Activated T-helper 2 cell treated with anti-CD3 and anti-CD28 coated beads, Interferon-gamma antibody, Interleukin-2, Interleukin-4, amounts not matched to agents 10 μg/mL and 5 μg/mL and 100 μg/mL, durations not matched to agents 14 hours and 24 hours and 36 hours (primary cell): Measurements from ENCODE around the gene CNTN4. TPM values are rescaled to one million over a fixed set of nuclear protein-coding genes. Genes with fewer than 3 reads are reported as not detected.
"Not testable (repeated sequence)": the region's sequence is repeated elsewhere in the genome, so short reads cannot be mapped to it uniquely, and the experiment has no call there.

Source experiments
- DNase-seq: peaks from one replicate; pipeline ENCODE4 v3.0.0; 2021; ENCODE audit warnings: low spot score
- H3K27ac Mint-ChIP-seq: one replicate; pipeline ENCODE4 v1.8.0; 2021; ENCODE audit warnings: mixed read lengths
- H3K27me3 Mint-ChIP-seq: one replicate; pipeline ENCODE4 v1.8.0; 2021; ENCODE audit warnings: low read depth, mixed read lengths
- H3K36me3 Mint-ChIP-seq: one replicate; pipeline ENCODE4 v1.8.0; 2021; ENCODE audit warnings: low read depth, mixed read lengths
- H3K4me1 Mint-ChIP-seq: one replicate; pipeline ENCODE4 v1.8.0; 2021; ENCODE audit warnings: low read depth, mixed read lengths
- H3K4me3 Mint-ChIP-seq: one replicate; pipeline ENCODE4 v1.8.0; 2021; ENCODE audit warnings: low read depth, mild to moderate bottlenecking, moderate library complexity, mixed read lengths
- H3K9me3 Mint-ChIP-seq: one replicate; pipeline ENCODE4 v1.8.0; 2021; ENCODE audit warnings: mixed read lengths
- intact Hi-C: fragments of 100-400 bp; cut with micrococcal nuclease; formaldehyde crosslinking; loops from one replicate; pipeline ENCODE4 v1.15.1; 2023
- total RNA-seq: library from RNA; stranded (reverse); gene quantifications from 2 replicates; pipeline ENCODE4 v1.2.3, GENCODE V29; 2022

Gene CNTN4
- not detected in 2 replicates for total RNA-seq

- no peaks in the 10 kb centered on the region for H3K9me3 Mint-ChIP-seq
- no peak within 1 kb of the TSS for H3K27ac Mint-ChIP-seq
- no peak for DNase-seq
- no peak within 1 kb of the TSS for H3K4me3 Mint-ChIP-seq
- H3K4me1 Mint-ChIP-seq, result no peaks in the 10 kb centered on the region
- intact Hi-C loops, result no loop called here
- peaks cover 42% of the 10 kb centered on the region for H3K27me3 Mint-ChIP-seq
- H3K36me3 Mint-ChIP-seq, result no peaks in the 10 kb centered on the region
These were observed at the start of gene CNTN4 for GRCh38 chr3:2098398-2099027. TSS of gene CNTN4 (plus strand) at chr3:2098866.

DNA sequence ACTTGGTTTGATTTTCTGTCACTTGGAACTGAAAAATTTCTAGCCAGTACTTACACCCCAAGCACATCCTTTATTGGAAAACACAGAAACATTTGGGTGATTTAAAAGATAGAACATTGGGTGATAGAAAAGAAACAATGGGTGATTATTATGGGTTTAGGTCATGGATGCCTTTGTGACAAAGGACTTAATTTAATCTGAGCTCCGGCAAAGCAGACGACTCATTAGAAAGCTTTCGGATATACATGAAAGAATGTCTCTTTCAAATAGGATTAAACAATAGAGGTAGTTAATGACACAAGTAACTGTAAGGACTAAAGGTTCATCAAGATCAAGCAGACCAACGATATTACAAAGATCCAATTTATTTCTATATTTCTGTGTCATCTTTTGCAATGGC is 37.3 kb upstream of the CNTN4 start:
- intact Hi-C loops, result no loop called here
- no peak for DNase-seq
- H3K4me1 Mint-ChIP-seq, result no peaks in the 10 kb centered on the region
- H3K9me3 Mint-ChIP-seq, result peaks cover 4% of the 10 kb centered on the region
- no peaks in the 10 kb centered on the region for H3K27me3 Mint-ChIP-seq
- no peak overlapping the region for H3K27ac Mint-ChIP-seq
- H3K36me3 Mint-ChIP-seq, result no peaks in the 10 kb centered on the region
- H3K4me3 Mint-ChIP-seq, result no peak overlapping the region

- H3K4me1 Mint-ChIP-seq, result no peaks in the 10 kb centered on the region
- no peak overlapping the region for H3K4me3 Mint-ChIP-seq
- H3K36me3 Mint-ChIP-seq, result no peaks in the 10 kb centered on the region
- DNase-seq, result no peak
- no peaks in the 10 kb centered on the region for H3K9me3 Mint-ChIP-seq
- no peak overlapping the region for H3K27ac Mint-ChIP-seq
- intact Hi-C loops, result no loop called here
- H3K27me3 Mint-ChIP-seq, result no peaks in the 10 kb centered on the region
These were observed 27.1 kb upstream of the CNTN4 start for GRCh38 chr3:2071531-2071930.

DNA sequence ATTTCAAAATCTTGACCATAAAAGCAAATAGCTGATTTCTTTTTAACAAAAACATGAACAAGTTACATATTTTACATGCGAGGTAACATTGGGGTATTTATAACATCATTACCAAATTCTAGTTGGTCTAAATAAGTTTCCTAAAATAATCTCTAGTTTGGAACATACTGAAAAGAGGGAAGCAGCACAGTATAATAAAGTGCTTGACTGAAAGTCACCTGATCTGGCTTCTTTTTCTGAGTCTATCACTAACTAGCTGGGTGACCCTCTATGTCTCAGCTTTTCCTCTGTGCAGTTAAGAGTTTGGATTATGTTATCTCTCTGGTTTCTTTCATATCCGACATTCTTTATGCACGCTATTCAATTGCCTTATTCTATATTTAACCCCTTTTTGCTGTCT is 19.8 kb upstream of the CNTN4 start:
- DNase-seq, result no peak
- no peaks in the 10 kb centered on the region for H3K4me1 Mint-ChIP-seq
- H3K27ac Mint-ChIP-seq, result no peak overlapping the region
- H3K27me3 Mint-ChIP-seq, result no peaks in the 10 kb centered on the region
- no peak overlapping the region for H3K4me3 Mint-ChIP-seq
- no peaks in the 10 kb centered on the region for H3K36me3 Mint-ChIP-seq
- H3K9me3 Mint-ChIP-seq, result peaks cover 10% of the 10 kb centered on the region
- intact Hi-C loops, result no loop called here

DNA sequence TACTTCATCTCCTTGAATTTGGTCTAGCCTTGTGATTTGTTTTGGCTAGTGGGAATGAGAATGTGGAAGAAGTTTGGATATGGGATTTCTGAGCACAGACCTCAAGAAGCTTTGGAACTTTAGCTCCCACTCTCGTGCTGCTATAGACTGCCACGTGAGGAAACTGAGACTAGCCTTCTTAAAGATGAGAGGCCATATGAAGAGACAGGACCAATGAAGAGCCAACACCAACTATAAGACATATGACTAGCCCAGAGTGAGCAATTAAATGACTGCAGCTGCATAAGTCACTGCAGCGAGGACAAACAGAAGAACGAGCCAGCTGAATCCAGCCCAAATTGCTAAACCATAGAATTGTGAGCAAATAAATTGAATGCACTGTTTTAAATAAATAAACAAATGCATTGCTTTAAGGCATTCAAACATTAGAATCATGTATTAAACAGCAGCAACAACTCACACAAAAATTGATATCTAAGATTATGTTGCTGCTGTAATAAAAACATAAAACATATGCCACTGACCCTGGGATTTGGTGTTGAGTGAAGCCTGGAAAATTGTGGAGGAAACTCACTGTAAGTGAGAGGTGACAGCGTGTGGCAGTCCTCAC is 15.7 kb upstream of the CNTN4 start:
- no peak for DNase-seq
- H3K9me3 Mint-ChIP-seq, result peaks cover 10% of the 10 kb centered on the region
- intact Hi-C loops, result no loop called here
- H3K27ac Mint-ChIP-seq, result no peak overlapping the region
- H3K4me3 Mint-ChIP-seq, result no peak overlapping the region
- no peaks in the 10 kb centered on the region for H3K27me3 Mint-ChIP-seq
- H3K36me3 Mint-ChIP-seq, result no peaks in the 10 kb centered on the region
- H3K4me1 Mint-ChIP-seq, result no peaks in the 10 kb centered on the region

DNA sequence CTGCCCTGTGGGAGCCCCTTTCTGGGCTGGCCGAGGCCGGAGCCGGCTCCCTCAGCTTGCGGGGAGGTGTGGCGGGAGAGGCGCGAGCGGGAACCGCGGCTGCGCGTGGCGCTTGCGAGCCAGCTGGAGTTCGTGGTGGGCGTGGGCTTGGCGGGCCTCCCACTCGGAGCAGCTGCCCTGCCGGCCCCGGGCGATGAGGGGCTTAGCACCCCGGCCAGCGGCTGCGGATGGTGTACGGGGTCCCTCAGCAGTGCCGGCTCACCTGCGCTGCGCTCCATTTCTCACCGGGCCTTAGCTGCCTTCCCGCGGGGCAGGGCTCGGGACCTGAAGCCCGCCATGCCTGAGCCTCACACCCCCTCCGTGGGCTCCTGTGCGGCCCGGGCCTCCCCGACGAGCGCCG is 15.1 kb upstream of the CNTN4 start:
- H3K36me3 Mint-ChIP-seq, intact Hi-C loops, H3K9me3 Mint-ChIP-seq, H3K27ac Mint-ChIP-seq, H3K4me1 Mint-ChIP-seq, H3K27me3 Mint-ChIP-seq, H3K4me3 Mint-ChIP-seq, DNase-seq: not testable (repeated sequence)

GRCh38 chr3:2090095-2090911 is 8.4 kb upstream of the CNTN4 start:
- Mint-ChIP-seq H3K27me3 (peaks cover 2% of the 10 kb centered on the region), H3K9me3 (no peaks in the 10 kb centered on the region), H3K36me3 (no peaks in the 10 kb centered on the region), H3K27ac (no peak overlapping the region), H3K4me1 (no peaks in the 10 kb centered on the region), H3K4me3 (no peak overlapping the region)
- DNase-seq, result no peak
- intact Hi-C loops, result no loop called here

DNA sequence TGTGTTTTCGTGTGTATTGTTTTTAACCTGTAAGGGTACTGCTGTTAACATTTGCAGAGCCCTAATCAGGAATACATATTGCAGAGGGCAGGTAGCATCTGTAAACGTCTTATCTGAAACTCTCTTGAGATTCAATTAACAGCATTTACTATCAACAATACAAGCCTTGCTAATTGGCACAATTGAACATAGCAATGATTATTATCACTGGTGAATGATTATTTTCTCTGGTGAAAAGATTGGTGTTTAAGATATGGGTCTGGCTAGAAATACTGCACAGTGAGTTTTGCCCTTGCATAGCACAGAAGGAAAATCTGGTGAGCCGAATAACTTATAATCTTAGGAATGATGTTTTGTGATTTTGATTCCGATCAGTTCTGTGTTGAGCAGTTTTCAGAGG is 5.9 kb upstream of the CNTN4 start:
- H3K27me3 Mint-ChIP-seq, result peaks cover 18% of the 10 kb centered on the region

DNA sequence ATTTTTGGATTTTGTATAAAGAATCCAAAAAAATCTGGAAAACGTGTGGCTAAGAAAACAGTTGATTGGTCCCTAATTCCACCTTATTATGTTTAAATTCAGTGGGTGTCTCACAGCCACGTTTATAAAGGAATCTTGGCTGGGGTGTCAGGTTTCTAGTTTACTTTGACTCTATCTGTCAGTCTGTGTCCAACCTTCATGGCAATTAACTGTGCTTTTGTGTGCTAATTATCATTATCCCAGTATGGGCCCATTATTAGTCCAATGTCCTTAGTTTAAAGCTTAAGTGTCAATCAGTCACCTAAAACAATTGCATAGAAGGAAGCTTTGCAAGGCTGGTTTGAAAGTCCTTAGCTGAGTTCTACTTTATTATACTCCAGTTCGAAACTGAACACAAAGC is 3.7 kb upstream of the CNTN4 start:
- Mint-ChIP-seq H3K27ac (no peak overlapping the region), H3K27me3 (peaks cover 24% of the 10 kb centered on the region), H3K9me3 (no peaks in the 10 kb centered on the region), H3K36me3 (no peaks in the 10 kb centered on the region), H3K4me3 (no peak overlapping the region), H3K4me1 (no peaks in the 10 kb centered on the region)
- no peak for DNase-seq
- intact Hi-C loops, result no loop called here

More for the DNA sequence above, 5.9 kb upstream of the CNTN4 start:
- H3K4me1 Mint-ChIP-seq, result no peaks in the 10 kb centered on the region
- H3K27ac Mint-ChIP-seq, result no peak overlapping the region
- H3K36me3 Mint-ChIP-seq, result no peaks in the 10 kb centered on the region
- no peak overlapping the region for H3K4me3 Mint-ChIP-seq
- DNase-seq, result no peak
- intact Hi-C loops, result no loop called here
- H3K9me3 Mint-ChIP-seq, result no peaks in the 10 kb centered on the region

GRCh38 chr3:2096216-2096615 is 2.5 kb upstream of the CNTN4 start:
- intact Hi-C loops, result no loop called here
- Mint-ChIP-seq H3K27me3 (peaks cover 36% of the 10 kb centered on the region), H3K36me3 (no peaks in the 10 kb centered on the region), H3K4me1 (no peaks in the 10 kb centered on the region), H3K4me3 (no peak overlapping the region), H3K9me3 (no peaks in the 10 kb centered on the region), H3K27ac (no peak overlapping the region)
- no peak for DNase-seq

- Mint-ChIP-seq H3K36me3 (no peaks in the 10 kb centered on the region), H3K27ac (no peak overlapping the region), H3K4me1 (no peaks in the 10 kb centered on the region), H3K4me3 (no peak overlapping the region), H3K9me3 (no peaks in the 10 kb centered on the region), H3K27me3 (peaks cover 42% of the 10 kb centered on the region)
- intact Hi-C loops, result no loop called here
- no peak for DNase-seq
These were observed 950 bp upstream of the CNTN4 start for GRCh38 chr3:2097641-2098191.

DNA sequence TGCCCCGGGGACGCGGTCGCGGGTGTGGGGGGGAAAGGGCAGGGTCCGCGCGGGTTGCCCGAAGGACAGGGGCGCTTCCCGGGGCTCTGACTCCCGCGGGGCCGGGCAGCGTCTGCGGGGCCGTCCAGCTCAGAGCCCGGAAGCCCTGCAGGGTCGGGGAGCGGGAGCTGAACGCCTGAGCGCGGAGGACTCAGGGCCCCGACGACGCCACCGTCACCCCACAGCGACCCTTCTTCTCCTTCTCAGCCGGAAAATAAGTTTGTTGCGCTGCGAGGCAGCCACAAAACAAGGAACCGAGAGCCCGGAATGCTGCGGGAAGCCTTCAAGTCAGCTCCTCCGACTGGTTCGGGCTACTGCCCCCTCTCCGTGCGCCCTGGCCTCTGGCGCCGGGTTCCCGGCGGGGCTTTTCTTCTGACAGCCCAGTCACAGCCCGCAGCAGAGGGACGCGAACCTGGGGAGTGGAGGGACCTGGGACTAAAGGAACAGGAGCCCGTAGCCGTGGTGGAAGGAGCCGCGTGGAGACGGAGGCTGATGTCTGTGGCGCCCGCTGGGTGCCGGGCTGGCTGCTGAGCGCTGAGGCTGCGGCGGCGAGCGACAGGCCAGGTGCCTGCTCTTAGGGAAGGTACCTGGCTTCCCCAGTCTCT is 484 bp downstream of the CNTN4 start:
- intact Hi-C loops, result no loop called here
- no peak for DNase-seq
- no peaks in the 10 kb centered on the region for H3K9me3 Mint-ChIP-seq
- no peak overlapping the region for H3K4me3 Mint-ChIP-seq
- H3K27me3 Mint-ChIP-seq, result peaks cover 41% of the 10 kb centered on the region
- H3K4me1 Mint-ChIP-seq, result no peaks in the 10 kb centered on the region
- H3K36me3 Mint-ChIP-seq, result no peaks in the 10 kb centered on the region
- no peak overlapping the region for H3K27ac Mint-ChIP-seq
